OCI-M2 (cell line): Measurements from ENCODE around the gene DNAJC13.

Experiments
- DNase-seq: peaks from one replicate; lab custom pipeline; 2025; ENCODE audit not compliant: unreplicated experiment; lab: John Stamatoyannopoulos, UW

Gene DNAJC13

GRCh38 chr3:132570016-132570415 lies 152.7 kb downstream of the DNAJC13 start:
- DNase-seq = no peak

GRCh38 chr3:132573797-132574211 lies 156.5 kb downstream of the DNAJC13 start:
- DNase-seq = no peak

- no peak for DNase-seq
Observed at GRCh38 chr3:132587401-132587800, 170.1 kb downstream of the DNAJC13 start.
